Lower leg skin (tissue), 3 donors: ENCODE results near the gene POLA1.

Experiments used
- CTCF ChIP-seq, 3 donors: fragments of 450-650 bp; IDR thresholded peaks; one replicate each; pipeline ENCODE4 v1.5.1; 2016; ENCODE audit warnings: antibody characterized with exemption in 3 of 3, mild to moderate bottlenecking in 3 of 3, moderate library complexity in 2 of 3
- POLR2A ChIP-seq, 2 donors: fragments of 450-650 bp; IDR thresholded peaks; one replicate each; pipeline ENCODE4 v1.6.1; 2016 to 2017; ENCODE audit warnings: antibody characterized with exemption in 2 of 2, mild to moderate bottlenecking in 1 of 2, moderate library complexity in 1 of 2

GRCh38 chrX:24828147-24828546, 134.4 kb downstream of the POLA1 start:
- no peak for TF ChIP-seq CTCF (IDR thresholded peaks at IDR 0.05)
- TF ChIP-seq POLR2A (IDR thresholded peaks at IDR 0.05), result no peak
